Measurements from ENCODE around the gene PNLIPRP3.

PNLIPRP3 gene

GRCh38 chr10:116451711-116452337 lies 24.2 kb downstream of the PNLIPRP3 start:
- no peak for DNase-seq (ENCODE audit: low read depth)

DNA sequence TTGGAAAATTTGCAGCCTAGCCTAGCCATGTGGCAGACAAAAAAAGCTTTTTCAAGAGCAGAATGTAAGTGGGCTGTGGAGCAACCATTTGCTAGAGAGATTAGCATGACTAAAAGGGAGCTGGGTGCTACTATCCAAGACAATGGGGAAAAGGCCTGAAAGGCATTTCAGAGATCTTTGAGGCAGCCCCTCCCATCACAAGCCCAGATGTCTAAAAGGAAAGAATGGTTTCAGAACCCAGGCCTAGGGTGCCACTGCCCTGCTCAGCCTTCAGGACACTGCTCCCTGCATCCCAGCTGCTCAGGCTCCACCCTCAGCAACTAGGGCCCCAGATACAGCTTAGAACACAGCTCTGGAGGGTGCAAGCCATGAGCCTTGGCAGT lies 24.7 kb downstream of the PNLIPRP3 start:
- DNase-seq (ENCODE audit: low read depth) = no peak

DNA sequence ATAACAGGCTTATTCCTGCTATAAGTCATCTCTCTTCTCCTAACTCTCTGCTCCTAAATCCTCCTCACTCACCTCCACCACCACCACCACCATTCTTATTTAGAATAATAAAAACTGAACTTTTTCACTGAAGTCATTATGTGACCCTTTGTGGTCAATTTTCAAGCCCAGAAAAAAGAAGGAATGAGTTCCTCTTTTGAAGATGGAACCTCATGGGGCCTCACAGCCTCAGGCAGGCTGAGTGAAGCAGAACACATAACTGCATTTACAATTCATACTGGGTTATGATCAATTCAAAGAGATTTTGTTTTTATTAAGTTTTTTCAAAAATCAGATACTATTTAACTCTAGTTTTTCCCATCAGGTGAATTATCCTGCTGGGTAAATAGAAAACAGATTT lies 29.8 kb downstream of the PNLIPRP3 start:
- no peak for DNase-seq (ENCODE audit: low read depth)

- DNase-seq (ENCODE audit: low read depth) = no peak
These were observed 32.6 kb downstream of the PNLIPRP3 start for GRCh38 chr10:116460219-116460618.

GRCh38 chr10:116461680-116462079 lies 34.0 kb downstream of the PNLIPRP3 start:
- no peak for DNase-seq (ENCODE audit: low read depth)

DNA sequence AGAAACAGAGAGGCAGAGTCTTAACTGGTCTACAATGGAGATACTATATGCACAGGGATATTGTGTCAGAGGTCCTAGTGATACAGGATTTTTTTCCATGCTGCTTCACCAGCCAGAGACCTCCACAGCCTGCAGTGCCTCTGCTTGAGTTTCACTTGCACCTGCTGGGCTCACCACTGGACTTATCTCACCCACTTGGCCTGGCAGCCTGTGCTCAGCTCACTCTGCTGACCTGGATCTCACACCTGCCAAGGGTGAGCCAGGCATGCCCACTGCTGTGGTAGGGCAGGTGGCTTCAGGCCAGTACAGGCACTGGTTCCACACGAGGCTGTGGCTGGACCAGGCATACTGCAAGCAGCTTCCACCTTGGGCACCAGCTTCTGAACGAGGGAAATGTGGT lies 36.6 kb downstream of the PNLIPRP3 start:
- DNase-seq (ENCODE audit: low read depth) = no peak

DNA sequence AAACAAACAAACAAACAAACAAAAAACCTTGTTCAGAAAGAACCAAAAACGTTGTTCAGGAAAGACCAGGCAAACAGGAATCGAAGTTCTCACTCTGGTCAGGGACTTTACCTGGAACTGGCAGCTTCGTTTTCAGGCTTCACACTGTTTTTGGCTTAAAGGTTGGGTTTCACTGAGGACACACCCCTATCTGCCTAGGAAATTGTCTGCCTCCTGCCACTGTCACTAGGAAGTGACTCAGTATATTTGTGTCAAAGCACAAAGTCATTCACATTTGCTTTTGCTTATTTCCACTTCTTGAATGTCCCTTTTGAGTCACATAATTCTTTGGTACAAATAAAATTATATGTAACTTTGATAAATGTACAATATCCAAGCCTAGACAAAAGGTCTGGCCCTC lies 37.9 kb downstream of the PNLIPRP3 start:
- DNase-seq (ENCODE audit: low read depth) = no peak

- DNase-seq (ENCODE audit: low read depth) = no peak
These were observed 39.2 kb downstream of the PNLIPRP3 start for GRCh38 chr10:116466715-116467422.

- DNase-seq (ENCODE audit: low read depth) = no peak
These were observed 41.8 kb downstream of the PNLIPRP3 start for GRCh38 chr10:116469437-116469836.

GRCh38 chr10:116470071-116470470 lies 42.4 kb downstream of the PNLIPRP3 start:
- no peak for DNase-seq (ENCODE audit: low read depth)

DNA sequence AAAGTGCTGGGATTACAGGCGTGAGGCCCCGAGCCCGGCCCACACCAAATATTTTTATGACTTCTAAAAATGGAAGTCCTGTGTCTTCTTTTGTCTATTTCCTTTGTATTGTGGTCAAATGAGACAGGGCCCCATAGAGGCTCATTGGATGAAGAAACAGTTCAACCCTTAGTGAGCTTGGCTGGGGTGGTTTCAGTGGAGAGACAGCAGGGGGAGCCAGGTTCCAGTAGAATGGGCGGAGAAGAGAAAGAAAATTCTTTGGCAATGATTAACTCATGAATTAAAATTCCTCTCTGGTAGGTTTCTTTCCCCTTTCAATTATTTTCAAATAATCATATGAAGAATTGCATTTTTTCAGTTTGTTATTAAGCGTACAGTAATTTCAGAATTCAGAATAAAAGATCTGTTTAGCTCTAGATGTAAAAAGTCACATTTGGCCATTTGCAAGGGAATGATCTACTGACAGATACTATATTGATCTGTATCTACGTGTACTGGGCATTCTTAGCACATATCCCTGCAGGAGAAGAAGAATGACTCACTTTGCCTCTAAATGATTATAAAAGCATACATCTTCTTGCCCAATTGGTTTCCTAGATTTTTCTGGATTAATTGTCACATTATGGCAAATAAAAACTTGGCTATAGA lies 43.2 kb downstream of the PNLIPRP3 start:
- peak; percentile 33 for DNase-seq (ENCODE audit: low read depth)

GRCh38 chr10:116472891-116473290 lies 45.2 kb downstream of the PNLIPRP3 start:
- DNase-seq (ENCODE audit: low read depth) = no peak

DNA sequence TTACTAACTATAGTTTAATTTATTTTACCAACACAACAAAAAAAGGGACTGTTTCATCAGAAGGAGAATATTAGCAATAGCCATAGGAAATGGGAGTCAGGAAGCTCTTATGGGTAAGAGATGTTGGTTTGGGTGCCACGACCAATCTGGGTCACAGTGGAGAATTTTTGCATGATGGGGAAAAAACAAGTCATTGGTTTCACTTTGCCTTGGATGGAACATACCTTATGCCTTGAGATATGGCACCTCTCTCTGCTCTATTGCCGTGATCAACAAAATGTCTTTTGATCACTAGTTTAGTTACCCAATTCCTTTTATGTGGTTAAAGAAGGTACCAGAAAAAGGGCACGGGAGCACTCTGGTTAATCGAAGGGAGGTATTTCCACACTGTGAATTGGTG lies 48.2 kb downstream of the PNLIPRP3 start:
- DNase-seq (ENCODE audit: low read depth) = no peak

DNA sequence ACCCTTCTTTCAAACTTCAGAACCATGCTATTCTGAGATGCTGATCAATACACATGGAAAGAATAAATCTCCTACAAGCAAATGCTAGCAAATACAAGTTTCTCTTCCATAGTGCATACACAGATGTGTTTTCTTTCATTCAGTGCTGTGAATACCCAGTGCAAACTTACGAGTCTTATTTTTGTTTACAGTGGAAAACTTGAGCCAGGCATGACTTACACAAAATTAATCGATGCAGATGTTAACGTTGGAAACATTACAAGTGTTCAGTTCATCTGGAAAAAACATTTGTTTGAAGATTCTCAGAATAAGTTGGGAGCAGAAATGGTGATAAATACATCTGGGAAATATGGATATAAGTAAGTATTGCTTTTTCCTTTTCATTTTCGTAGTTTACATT lies 48.8 kb downstream of the PNLIPRP3 start:
- no peak for DNase-seq (ENCODE audit: low read depth)

DNA sequence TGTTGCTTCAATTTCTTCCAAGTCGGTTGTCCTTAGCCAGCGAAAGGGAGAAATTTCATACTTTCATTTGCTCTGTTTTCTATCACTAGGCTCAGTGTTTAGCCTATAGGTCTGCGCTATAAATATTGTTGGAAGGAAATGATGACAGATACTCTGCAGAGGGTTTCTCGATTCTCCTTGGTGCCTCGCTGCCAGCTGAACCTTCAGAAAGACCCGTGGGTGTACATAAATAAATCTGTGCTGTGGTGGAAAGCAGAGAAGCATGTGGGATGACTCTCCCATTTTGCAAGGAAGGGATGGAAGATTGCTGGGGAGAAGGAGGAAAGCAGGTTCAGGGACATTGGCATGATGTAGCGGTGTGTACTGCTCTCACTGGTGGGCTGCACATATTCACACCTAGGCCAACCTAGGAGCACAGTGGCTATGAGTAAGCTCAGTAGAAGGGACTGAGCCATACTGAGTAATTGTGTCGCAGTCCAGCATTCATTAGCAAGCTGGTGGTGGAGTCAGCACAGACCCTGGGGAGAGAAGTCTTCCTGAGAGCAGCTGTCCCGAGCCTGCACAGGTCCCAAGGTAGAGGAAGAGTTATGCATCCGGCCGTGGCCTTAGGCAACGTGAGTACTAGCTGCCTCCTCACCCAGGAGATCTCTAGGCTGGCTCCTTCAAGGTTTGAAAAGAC lies 50.5 kb downstream of the PNLIPRP3 start:
- DNase-seq (ENCODE audit: low read depth) = no peak

DNA sequence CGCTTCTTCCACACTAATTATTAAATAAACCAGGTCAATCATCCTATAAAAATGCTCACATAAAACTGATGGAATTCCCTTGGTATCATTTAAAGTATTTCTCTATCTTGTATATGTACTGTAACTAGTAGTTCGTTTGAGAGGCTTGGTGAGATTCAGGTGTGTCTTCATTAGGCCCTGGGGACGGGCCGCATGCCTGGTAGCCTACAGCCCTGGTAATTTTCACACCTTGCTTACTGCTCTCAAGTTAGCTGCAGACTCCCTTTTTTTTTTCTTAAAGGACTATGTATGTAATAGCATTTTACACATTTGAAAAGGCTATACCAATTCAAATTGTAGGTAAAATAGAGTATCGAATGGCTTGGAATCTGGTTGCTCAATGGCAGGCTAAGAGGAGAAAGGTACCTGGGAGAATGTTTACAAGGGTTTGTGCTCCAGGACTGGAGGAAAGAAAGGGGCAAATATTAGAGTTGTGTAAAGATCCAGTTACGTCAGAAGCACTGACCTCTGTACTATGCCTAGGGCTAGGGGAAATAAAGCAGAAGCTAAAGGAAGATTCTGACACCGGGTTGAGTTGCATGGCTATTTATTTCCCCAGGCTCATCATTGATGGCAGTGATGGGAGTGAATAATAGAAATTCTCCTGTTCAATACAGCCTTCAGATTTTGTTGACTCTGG lies 59.3 kb downstream of the PNLIPRP3 start:
- DNase-seq (ENCODE audit: low read depth) = no peak

- DNase-seq (ENCODE audit: low read depth) = no peak
These were observed 60.1 kb downstream of the PNLIPRP3 start for GRCh38 chr10:116487522-116488430.

GRCh38 chr10:116489460-116489859 lies 61.8 kb downstream of the PNLIPRP3 start:
- DNase-seq (ENCODE audit: low read depth) = no peak

DNA sequence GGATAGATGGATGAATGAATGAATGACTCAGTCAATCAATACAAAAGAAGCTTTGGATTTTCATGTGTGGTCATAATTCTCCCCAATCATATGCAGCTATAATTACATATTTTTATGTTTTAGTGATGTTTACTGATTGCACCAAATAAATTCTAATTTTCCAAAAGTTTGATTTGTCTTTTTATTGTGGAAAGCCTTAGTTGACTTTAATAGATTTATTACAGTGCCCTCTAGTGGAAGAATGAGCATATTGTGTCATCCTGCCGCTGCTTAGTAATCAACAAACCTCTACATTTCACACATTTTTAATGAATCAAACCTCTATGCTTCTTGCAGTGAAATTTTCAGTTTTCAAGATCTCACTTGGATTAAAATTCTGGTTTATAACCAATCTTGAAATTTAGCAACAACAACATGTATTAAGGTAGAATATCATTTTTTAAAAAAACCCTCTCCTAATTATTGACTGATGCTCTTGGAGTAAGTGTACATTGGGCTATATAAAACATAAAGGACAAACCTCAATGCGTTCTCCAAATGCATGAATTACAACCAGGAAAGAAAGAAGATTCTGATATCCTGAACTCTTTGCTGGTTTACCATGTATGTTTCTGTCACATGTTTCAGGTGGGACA lies 62.5 kb downstream of the PNLIPRP3 start:
- no peak for DNase-seq (ENCODE audit: low read depth)

DNA sequence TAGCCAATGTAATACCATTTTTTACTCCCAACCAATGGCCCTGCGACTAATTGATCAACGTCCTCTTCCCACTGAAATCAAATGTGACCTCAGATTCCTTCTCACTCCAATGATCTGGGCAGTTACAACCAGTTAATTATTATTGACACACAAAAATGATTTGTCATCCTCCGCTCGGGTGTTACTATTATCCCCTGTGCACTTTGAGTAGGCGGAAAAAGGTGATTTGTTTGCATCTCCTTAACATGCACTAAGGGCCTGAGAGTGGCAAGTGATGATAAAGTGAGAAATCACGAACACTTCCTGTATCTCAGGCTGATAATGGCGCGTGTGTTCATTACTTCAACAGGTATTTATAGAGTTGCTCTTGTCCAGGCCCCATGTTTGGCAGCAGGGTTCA lies 77.1 kb downstream of the PNLIPRP3 start:
- DNase-seq (ENCODE audit: low read depth) = no peak

GRCh38 chr10:116510565-116510964 lies 82.9 kb downstream of the PNLIPRP3 start:
- no peak for DNase-seq (ENCODE audit: low read depth)
